ENCODE results near the gene ITGA8. TPM values are rescaled to one million over a fixed set of nuclear protein-coding genes. Genes with fewer than 3 reads are reported as not detected.

Gene ITGA8
- total and polyA plus RNA-seq, 2 donors (not counting 1 experiment from before 2014, with no cell fraction given) = not detected

GRCh38 chr10:15714847-15715246, 4.9 kb downstream of the ITGA8 start:
- no peak for DNase-seq
- TF ChIP-seq CTCF (IDR thresholded peaks at IDR 0.05) = no peak
- no peak for TF ChIP-seq EZH2 (IDR thresholded peaks at IDR 0.05; ENCODE audit: borderline replicate concordance, insufficient read depth, low read depth, low read length, poor library complexity, severe bottlenecking)
- Histone ChIP-seq H3K9ac (ENCODE audit: low read length) (no peak overlapping the region), H3K4me2 (replicated peaks; ENCODE audit: low read depth, low read length, poor library complexity, severe bottlenecking) (no peak overlapping the region), H3K4me3 (ENCODE audit: control extremely low read depth in 1 of 5, extremely low read depth in 1 of 5, insufficient read depth in 1 of 5, low read depth in 2 of 5, low read length in 4 of 5) (no peak overlapping the region), H3K36me3 (replicated peaks in 1 of 2; ENCODE audit: control extremely low read depth in 1 of 2, control insufficient read depth in 1 of 2, extremely low read depth in 1 of 2, insufficient read depth in 2 of 2, low read length in 1 of 2) (no peaks in the 10 kb centered on the region), H4K20me1 (ENCODE audit: control insufficient read depth, insufficient read depth, low read length, poor library complexity, severe bottlenecking) (no peaks in the 10 kb centered on the region), H3K27ac (ENCODE audit: low read length in 2 of 2) (no peak overlapping the region), H2AFZ (ENCODE audit: insufficient read depth, low read depth, low read length, poor library complexity, severe bottlenecking) (no peak overlapping the region), H3K27me3 (replicated peaks in 1 of 4; ENCODE audit: control extremely low read depth in 1 of 4, control insufficient read depth in 3 of 4, insufficient read depth in 4 of 4, low read length in 3 of 4) (peaks cover 0 to 16% (median 10%) of the 10 kb centered on the region in 4 experiments), H3K9me3 (ENCODE audit: control extremely low read depth in 1 of 3, control insufficient read depth in 2 of 3, insufficient read depth in 1 of 3, low read length in 2 of 3) (peaks cover 0 to 10% (median 0%) of the 10 kb centered on the region in 3 donors), H3K4me1 (ENCODE audit: control insufficient read depth in 2 of 2, insufficient read depth in 2 of 2, low read length in 2 of 2) (no peaks in the 10 kb centered on the region), H3K79me2 (ENCODE audit: control insufficient read depth, insufficient read depth, low read length) (no peaks in the 10 kb centered on the region)
- H3K4me3 Mint-ChIP-seq = no peak overlapping the region
- ChIA-PET POLR2A (no interaction called here), CTCF (no interaction called here)
- intact Hi-C loops (cut with micrococcal nuclease) = no loop called here
- WGBS (ENCODE audit: insufficient coverage) = no CpG with 5 or more reads among the region's 5 CpGs
- H3K27me3 Mint-ChIP-seq = peaks cover 39% of the 10 kb centered on the region
- H3K9me3 Mint-ChIP-seq (ENCODE audit: insufficient read depth) = no peaks in the 10 kb centered on the region
- no peak for ATAC-seq (ENCODE audit: low read depth)
- no peak overlapping the region for H3K27ac Mint-ChIP-seq
- H3K4me1 Mint-ChIP-seq = peaks cover 4% of the 10 kb centered on the region

- Mint-ChIP-seq H3K27me3 (peaks cover 26% of the 10 kb centered on the region), H3K9me3 (ENCODE audit: insufficient read depth) (no peaks in the 10 kb centered on the region), H3K4me3 (no peak overlapping the region), H3K4me1 (no peaks in the 10 kb centered on the region), H3K27ac (no peak overlapping the region)
- WGBS (ENCODE audit: insufficient coverage) = 10% methylated on average over 1 of the region's 2 CpGs
- H3K9ac ChIP-seq (ENCODE audit: low read length) = no peak overlapping the region
- H3K79me2 ChIP-seq (ENCODE audit: control insufficient read depth, insufficient read depth, low read length) = no peaks in the 10 kb centered on the region
- H3K4me2 ChIP-seq (replicated peaks; ENCODE audit: low read depth, low read length, poor library complexity, severe bottlenecking) = no peak overlapping the region
- H3K4me3 ChIP-seq (ENCODE audit: control extremely low read depth in 1 of 5, extremely low read depth in 1 of 5, insufficient read depth in 1 of 5, low read depth in 2 of 5, low read length in 4 of 5) = no peak overlapping the region
- DNase-seq (no peak), ATAC-seq (ENCODE audit: low read depth) (no peak)
- no peaks in the 10 kb centered on the region for H3K9me3 ChIP-seq (ENCODE audit: control extremely low read depth in 1 of 3, control insufficient read depth in 2 of 3, insufficient read depth in 1 of 3, low read length in 2 of 3)
- POLR2A ChIA-PET = no interaction called here
- no peaks in the 10 kb centered on the region for H3K36me3 ChIP-seq (replicated peaks in 1 of 2; ENCODE audit: control extremely low read depth in 1 of 2, control insufficient read depth in 1 of 2, extremely low read depth in 1 of 2, insufficient read depth in 2 of 2, low read length in 1 of 2)
- no peaks in the 10 kb centered on the region for H3K4me1 ChIP-seq (ENCODE audit: control insufficient read depth in 2 of 2, insufficient read depth in 2 of 2, low read length in 2 of 2)
- H2AFZ ChIP-seq (ENCODE audit: insufficient read depth, low read depth, low read length, poor library complexity, severe bottlenecking) = no peak overlapping the region
- no peaks in the 10 kb centered on the region for H4K20me1 ChIP-seq (ENCODE audit: control insufficient read depth, insufficient read depth, low read length, poor library complexity, severe bottlenecking)
- TF ChIP-seq CTCF (IDR thresholded peaks at IDR 0.05) (no peak), EZH2 (IDR thresholded peaks at IDR 0.05; ENCODE audit: borderline replicate concordance, insufficient read depth, low read depth, low read length, poor library complexity, severe bottlenecking) (no peak)
- intact Hi-C loops (cut with micrococcal nuclease) = no loop called here
- peaks cover 0 to 6% (median 4%) of the 10 kb centered on the region in 4 experiments for H3K27me3 ChIP-seq (replicated peaks in 1 of 4; ENCODE audit: control extremely low read depth in 1 of 4, control insufficient read depth in 3 of 4, insufficient read depth in 4 of 4, low read length in 3 of 4)
- no peak overlapping the region for H3K27ac ChIP-seq (ENCODE audit: low read length in 2 of 2)
- CTCF ChIA-PET = no interaction called here
Measured at GRCh38 chr10:15712883-15713282, 6.8 kb downstream of the ITGA8 start.
